Stimulated activated CD8-positive, alpha-beta memory T cell treated with anti-CD3 and anti-CD28 coated beads, Interleukin-15, amount 100 ng/mL, for 24 hours (primary cell): ENCODE data around the gene SPATA6L.

Experiments
- DNase-seq: peaks from one replicate; pipeline ENCODE4 v3.0.0-alpha.2; 2020; ENCODE audit warnings: low read depth

The SPATA6L gene

GRCh38 chr9:4549751-4550295 is 116.5 kb downstream of the SPATA6L start:
- DNase-seq = no peak

GRCh38 chr9:4548811-4549725 is 117.2 kb downstream of the SPATA6L start:
- no peak for DNase-seq
